GM18519 (cell line): Measurements from ENCODE around the gene DDX1.

Experiments used
- ATAC-seq: cut with Tn5 transposase; IDR thresholded peaks from one replicate; pipeline ENCODE4 v1.9.1; 2021; ENCODE audit warnings: mild to moderate bottlenecking, moderate library complexity; ENCODE audit not compliant: unreplicated experiment, low FRiP score

DDX1 gene

DNA sequence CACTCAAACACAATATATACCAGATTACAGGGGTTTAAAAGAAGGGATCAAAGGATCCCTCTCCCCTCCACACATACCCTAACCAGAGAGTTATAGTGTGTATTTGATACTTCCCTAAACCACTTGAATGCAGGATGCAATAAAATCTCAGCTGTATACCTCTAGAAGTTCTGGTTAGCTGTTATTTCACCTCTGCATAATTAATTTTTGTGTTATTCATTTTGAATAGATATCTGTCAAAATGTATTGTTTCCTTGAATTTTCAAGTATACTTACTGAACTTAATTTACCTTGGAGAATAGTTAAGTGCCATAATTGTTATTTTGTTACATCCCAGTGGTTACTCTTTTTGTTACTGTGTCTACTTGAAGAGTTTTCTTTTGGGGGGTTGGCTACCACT is 34.5 kb downstream of the DDX1 start:
- no peak for ATAC-seq

DNA sequence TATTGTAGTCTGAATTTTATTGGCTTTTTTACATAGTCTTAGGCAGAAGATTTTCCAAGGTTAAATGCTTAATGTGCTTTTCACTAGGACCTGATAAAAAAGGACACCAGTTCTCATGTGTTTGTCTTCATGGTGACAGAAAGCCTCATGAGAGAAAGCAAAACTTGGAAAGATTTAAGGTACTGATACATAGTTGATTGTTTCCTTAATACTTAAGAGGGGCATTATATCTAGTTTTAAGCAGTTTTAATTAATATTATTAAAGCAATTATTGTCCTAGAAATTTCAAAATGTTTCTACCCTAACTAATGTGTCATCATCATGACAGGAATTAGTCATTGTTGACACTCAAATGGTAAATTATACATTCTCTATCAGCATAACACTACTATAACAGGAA is 35.3 kb downstream of the DDX1 start:
- ATAC-seq: no peak

DNA sequence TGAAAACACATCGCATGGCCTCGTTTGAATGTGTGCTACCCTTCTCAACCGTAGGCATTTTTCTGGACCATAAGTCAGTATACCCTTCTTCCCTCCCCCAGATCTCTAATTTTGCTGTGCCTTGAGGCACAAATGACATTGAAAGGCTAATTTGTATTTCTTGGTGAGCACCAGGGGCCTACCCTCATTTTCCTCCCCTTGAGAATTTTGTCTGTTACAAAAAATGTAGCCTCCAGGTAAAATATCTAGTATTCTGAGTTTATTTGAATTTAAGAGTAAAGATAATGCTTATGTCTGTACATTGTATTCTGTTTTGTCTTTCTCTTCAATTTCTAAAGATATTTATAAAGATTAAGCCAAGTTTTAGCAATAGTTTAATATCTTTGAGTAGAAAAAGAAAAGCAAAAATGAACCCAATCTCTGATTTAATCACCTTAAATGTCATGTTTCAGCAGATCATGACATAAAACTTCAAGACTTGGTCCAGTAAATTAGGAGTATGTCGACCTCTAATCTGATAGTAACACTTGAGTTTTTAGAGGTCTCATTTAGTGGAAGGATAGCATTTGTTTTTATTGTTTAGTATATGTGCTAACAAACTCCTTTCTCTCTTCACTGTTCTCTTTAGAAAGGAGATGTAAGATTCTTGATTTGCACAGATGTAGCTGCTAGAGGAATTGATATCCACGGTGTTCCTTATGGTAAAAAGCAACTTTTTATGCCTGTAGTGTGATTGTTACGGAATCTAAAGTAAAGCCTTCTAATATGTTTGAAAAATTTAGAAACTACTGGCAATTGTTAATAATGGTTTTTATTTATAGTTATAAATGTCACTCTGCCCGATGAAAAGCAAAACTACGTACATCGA is 36.4 kb downstream of the DDX1 start:
- ATAC-seq: no peak

DNA sequence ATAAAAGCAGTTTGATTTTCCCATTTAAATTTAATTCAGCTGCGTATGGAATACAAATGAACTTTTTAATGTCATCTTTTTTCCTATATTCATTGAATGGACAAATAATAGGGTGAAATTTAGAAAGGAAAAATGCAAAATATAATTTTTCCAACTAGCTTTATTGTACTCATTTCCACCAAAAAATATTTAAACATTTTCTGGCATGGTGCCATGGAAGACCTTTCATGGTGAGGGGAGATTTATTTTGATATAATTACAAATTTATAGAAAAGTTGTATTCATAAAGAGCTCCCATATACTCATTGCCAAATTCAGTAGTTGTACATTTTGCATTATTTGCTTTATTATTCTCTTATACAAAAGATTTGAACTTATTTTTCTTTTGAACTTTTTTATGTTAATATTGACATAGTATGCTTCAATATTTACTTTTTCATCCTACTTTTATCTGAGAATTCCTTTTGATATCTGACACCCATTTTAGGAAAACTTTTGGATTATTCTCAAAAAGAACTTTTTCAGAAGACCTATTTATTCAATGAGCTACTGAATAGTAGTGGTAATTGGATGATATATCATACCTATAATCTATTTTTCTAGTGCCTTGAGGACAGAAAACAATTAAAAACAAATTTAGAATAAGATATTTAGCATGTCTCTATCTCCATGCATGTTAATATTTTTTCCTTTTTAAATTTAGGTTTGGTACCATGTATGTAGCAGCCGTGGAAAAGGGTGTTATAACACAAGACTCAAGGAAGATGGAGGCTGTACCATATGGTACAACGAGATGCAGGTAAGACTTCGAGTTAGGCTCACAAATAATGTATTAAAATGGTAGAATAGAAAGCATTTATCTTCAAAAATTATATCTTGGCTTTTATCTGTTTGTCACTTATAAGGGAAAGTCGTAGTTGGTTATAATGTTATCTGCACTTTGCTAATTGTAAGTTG is 37.5 kb downstream of the DDX1 start:
- ATAC-seq: no peak

DNA sequence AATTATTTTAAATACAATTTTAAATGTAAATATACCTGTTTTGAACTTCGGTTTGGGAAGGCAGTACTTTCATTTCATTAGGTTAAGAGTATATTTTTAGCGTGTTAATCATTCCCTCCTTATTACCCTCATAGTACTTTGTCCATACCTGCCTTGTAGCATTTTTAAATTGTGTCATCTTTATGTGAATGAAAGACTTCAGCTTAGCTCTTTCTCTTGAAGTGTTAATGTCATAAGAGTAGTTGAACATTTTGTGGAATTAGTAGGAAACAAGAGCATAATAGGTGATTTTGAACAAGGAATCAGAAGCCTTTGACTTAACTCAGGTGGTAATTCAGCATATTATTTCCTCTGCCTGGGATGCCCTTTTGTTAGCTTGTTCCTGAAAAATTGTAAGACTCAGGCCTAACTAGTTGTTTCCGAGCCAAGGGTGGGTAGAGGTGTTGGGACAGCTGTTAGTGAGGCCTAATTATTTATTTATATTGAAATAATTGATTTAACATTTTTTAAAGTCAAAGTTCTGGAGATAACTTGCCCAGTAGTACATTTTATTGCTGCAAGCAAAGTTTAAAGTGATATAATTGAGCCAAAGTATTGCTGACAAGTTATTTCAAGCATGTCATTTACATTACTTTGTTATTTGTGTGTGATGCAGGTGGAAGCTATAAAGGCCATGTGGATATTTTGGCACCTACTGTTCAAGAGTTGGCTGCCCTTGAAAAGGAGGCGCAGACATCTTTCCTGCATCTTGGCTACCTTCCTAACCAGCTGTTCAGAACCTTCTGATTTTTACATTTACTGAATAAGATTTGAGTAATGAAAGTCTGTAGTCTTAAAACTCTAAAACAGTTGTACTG is 38.7 kb downstream of the DDX1 start:
- no peak for ATAC-seq

DNA sequence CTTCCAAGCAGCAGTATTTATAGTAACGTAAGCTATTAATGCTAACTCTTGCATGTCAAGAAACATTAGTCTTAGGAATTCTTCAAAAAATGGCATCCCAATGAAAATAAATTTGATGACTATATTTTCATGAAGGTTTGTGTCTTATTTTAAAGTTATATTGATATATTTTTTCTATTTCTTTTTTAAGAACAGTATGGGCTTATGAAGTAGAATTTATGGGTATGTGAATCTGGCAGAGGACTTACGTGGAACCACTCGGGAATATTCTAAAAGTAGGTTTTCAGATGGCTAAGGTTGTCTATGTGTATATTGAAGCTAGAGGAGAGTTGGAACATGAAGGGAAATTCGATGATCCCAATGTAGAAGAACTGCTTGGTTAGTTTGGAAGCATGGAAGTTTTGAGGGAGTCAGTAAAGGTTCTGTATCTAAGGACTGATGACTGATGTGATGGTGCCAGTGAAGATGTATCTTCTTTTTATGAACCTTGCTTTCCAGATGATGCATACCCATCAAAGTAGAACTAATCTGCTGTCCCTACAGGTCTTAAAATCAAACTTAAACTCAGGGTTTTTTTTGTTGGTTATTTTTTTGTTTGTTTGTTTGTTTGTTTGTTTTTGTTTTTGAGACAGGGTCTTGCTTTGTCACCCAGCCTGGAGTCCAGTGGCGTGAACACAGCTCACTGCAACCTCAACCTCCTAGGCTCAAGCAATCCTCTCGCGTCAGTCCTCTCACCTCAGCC is 39.5 kb downstream of the DDX1 start:
- no peak for ATAC-seq

DNA sequence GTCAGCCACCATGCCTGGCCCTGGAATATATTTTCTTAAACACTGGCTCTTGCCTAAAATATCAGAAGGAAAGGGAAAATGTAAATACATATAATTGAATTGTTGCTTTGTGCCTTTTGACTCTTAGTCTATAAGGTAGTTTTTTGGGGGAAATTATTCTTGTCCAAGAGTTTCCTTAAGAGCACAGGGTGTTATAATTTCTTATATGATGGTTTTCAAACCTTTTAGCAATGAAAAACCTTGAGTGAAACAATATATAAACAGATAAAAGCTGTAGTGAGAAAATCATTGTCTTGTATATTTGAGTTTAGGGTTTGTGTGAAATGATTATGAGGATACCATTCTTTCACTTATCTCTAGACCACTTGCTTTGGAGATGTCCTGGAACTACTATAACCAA is 40.2 kb downstream of the DDX1 start:
- ATAC-seq: no peak

DNA sequence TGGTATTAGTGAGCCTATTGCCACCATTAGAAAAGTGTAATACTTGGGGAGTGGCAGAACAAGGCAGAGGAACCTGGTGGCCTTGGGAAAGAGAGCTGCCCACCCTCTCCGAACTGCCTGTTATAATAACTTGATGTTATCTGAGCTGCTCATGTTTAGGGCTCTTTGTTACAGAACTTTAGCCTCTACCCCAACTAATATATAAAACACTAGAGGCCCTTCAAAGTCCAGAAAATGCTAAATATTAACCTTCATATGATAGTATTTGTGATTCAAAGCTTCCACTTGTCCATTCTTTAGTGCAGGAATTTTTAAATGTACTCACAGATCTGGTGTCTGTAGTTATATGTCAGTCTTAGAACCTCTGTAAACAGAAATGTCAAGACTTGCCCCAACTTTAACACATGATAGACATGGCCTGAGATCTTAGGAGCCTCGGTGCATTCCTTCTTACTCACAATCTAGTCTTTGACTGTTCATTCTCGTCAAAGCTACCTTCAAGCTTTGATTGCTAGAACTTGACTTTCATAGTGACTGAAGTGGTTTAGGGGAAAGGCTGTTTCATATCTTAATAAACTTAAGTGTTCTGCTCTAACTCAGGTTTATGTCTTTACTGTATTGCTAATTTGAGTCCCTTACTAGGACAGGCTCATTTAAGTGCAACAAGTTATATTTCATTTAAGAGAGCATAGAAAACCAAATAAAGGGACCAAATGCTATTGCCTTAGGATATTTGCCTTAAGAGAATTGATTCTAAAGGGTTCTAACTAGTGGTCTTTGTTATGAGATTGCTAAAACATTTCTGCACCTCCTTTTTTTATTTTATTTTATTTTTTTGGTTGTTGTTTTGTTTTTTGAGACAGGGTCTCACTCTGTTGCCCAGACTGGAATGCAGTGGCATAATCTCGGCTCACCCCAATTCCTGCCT is 41.6 kb downstream of the DDX1 start:
- ATAC-seq: no peak

DNA sequence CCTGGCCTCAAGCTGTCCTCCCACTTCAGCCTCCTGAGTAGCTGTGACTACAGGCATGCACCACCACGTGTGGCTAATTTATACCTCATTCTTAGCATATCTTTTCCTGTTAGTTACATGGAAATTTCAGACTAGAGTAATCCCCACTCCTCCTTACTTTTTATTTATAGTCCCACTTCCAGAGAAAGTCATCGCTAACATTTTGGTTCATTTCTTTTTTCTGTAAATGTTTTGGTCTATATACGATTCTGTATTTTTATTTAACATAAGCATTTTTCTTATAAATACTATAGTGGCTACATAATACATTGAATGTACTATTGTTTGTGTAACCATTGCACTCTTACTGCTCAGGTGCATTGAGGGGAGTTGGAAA is 42.3 kb downstream of the DDX1 start:
- ATAC-seq: no peak

DNA sequence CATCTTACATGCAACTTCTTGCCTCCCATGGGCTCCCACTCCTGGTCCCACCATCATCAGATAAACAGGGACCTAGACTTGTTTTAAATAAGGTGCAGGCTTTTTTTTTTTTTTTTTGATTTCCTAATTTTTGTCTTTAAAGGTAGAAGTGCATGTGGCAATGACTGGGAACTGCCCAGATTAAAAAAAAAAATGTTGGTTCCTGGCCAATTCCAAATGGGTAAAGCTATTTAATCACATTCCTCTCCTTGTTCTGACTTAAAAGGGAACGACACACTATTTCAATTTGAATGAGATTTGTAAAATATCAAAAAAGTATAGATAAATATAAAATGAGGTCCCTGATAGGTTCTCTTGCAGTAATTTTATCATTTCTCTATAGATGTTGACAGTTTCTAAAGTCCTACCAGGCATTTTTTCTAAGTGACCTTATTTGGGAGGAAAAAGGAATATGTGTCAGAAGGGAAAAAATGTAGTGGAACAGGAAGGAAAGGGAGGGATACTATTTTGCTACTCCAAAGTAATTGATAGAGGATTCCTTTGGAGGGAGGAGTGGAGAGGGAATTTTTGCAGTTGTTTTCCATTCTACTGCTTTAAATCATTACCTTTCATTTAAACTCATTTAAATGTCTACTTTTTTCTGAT is 43.3 kb downstream of the DDX1 start:
- no peak for ATAC-seq

DNA sequence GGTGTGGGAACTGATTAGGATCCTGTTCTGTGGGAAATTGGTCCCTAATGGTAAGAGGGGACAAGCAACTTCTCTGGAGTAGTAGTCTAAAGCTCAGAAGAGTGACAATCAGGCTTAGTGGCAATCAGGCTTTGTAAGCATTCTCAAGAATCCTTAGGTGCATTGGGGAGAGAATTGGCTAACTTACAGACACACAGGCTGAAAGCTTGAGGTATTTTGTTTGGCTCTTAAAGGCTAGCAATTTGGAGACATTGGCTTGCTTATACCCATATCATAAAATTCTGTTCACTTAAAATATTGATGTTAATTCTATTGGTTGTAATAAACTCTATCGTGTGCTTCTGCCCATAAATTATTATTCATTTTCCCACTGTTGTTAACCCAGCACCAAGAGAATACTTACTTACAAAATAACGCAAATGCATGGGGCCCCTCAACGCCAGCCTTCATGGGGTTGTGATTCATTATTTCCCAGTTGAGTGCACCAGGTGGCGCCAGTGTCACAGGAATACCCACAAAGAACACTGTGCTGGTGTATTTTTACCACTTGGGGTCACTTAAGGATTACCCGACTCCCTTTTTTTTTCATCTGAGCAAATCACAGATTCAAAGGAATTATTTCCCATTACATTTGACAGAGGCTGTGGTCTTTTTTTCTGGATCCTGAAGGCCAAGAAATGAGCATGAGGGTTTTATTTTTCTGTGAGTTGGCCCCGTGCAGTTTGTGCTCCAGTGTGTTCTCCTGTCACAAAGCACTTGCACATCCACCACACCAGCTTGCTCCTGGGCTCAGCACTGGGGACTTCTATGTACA is 45.5 kb downstream of the DDX1 start:
- peak; percentile 93 for ATAC-seq

DNA sequence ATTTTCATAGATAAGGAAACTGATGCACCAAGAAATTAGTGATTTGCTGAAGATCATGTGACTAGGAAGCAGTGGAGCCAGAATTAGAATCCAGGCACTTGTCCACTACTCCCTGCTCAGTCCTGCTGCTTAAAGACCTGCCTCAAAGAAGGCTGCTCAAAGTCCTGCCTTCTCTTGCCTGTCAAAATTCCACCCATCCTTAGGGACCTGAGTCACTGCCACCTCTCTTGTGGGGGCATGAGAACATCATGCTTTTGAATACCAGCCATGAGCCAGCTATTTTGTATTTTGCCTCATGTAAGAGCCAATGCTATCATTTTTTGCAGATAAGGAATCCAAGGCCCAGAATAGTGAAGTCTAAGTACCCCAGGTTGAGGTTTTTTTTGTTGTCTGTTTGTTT is 47.1 kb downstream of the DDX1 start:
- ATAC-seq: no peak

DNA sequence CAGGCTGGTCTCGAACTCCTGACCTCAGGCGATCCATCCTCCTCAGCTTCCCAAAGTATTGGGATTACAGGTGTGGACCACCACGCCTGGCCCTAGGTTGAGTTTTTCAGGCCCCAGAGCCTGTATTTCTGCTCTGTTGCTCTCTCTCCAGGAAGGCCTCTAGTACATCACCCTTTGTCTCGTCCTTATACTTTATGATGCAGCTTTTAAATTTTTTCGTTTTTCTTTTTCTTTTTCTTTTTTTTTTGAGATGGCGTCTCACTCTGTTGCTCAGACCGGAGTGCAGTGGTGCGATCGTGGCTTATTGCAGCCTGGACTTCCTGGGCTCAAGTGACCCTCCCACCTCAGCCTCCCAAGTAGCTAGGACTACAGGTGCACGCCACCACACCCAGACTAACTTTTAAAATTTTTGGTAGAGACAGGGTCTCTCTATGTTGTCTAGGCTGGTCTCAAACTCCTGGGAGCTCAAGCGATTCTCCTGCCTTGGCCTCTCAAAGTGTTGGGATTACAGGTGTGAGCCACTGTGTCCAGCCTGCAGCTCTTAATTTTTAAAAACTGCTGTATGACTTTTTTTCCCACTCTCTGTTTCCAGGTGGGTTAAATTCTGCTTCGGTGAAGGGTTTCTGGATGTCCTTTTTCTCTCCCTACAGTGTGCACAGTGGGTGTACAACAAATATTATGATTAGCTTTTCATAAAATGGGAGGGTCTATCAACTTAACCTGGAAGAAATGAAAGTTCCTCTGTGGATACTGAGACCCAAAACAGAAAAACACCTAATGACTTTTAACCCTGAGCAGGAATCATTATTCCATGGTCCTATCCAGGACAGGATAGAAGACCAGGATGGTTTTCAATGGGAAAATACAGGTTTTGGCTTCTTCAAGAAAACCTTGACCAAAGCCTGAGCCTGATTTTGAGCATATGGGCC is 47.9 kb downstream of the DDX1 start:
- no peak for ATAC-seq

DNA sequence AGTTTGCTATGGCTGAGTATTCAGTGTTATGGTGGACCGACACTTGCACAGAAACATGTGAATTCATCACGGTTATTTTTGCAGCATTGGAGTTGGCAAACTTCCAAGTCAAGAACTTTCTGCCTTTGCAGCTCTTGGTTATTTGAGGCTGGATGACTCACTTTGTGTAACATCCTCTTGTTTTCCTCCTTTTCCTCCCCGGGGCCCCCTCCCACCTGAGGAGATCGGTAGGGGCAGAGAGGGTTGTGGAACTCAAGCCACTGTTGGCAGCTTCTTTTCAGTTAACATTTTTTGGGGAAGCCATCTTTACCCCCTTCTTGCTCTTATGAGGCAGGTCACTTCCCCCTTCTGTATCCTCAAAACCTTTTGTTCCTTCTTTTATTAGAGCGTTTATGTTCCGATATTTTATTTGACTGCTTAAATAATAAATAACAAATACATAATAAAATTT is 48.6 kb downstream of the DDX1 start:
- no peak for ATAC-seq

DNA sequence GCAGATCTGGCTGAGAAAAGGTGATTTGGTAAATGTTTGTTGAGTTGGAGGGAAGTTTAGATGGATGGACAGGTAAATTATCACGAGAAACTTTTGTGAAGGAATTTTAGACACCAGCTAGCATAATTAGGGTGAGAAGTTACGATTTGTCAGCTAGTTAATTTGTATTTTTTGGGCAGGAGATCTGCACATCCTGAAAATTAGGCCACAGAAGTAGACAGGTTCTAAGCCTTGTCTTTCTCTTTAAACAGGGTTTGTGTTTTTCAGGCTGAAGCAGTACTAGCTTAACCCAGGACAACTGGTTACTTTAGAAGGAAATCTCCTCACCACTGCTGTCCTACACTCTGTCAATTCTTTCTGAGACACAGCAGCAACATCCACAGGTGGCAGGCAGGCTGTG is 49.1 kb downstream of the DDX1 start:
- no peak for ATAC-seq

DNA sequence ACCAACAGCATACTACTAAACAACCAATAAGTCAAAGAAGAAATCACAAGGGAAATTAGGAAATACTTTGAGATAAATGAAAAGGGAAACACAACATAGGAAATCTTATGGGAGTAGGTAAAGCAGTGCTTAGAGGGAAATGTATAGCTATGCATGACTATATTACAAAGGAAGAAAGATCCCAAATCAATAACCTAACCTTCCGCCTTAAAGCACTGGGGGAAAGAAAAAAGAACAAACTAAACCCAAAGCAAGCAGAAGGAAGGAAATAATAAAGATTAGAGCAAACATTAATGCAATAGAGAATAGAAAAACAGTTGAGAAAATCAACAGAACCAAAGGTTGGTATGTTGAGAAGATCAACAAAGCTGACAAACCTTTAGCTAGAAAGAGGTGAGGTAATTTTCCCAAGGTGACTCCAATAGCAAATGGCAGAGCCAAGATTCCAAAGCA is 49.9 kb downstream of the DDX1 start:
- no peak for ATAC-seq
